TTC549 (cell line): Measurements from ENCODE around the gene SEMA6B.

Experiments used
- FAIRE-seq: peaks from 2 replicates; lab custom pipeline; 2012; peaks lifted over from hg19 to GRCh38; lab: Jason Lieb, UNC

SEMA6B gene

GRCh38 chr19:4588291-4588761 is 28.8 kb upstream of the SEMA6B start:
- FAIRE-seq, result peak; percentile 65

- FAIRE-seq, result no peak
Observed at GRCh38 chr19:4587527-4587926, 28.0 kb upstream of the SEMA6B start.

GRCh38 chr19:4586691-4587090 is 27.2 kb upstream of the SEMA6B start:
- FAIRE-seq, result no peak

GRCh38 chr19:4586245-4586644 is 26.8 kb upstream of the SEMA6B start:
- FAIRE-seq, result no peak

- no peak for FAIRE-seq
Observed at GRCh38 chr19:4585556-4585955, 26.1 kb upstream of the SEMA6B start.

- FAIRE-seq, result no peak
Observed at GRCh38 chr19:4584670-4585460, 25.4 kb upstream of the SEMA6B start.

GRCh38 chr19:4583961-4584669 is 24.6 kb upstream of the SEMA6B start:
- no peak for FAIRE-seq

- no peak for FAIRE-seq
Observed at GRCh38 chr19:4582980-4583842, 23.7 kb upstream of the SEMA6B start.

GRCh38 chr19:4581666-4582553 is 22.4 kb upstream of the SEMA6B start:
- FAIRE-seq, result no peak

- no peak for FAIRE-seq
Observed at GRCh38 chr19:4580961-4581665, 21.6 kb upstream of the SEMA6B start.

- FAIRE-seq, result no peak
Observed at GRCh38 chr19:4580021-4580901, 20.8 kb upstream of the SEMA6B start.

- no peak for FAIRE-seq
Observed at GRCh38 chr19:4579389-4579788, 19.9 kb upstream of the SEMA6B start.

- no peak for FAIRE-seq
Observed at GRCh38 chr19:4578552-4579248, 19.2 kb upstream of the SEMA6B start.

- FAIRE-seq, result no peak
Observed at GRCh38 chr19:4577020-4577782, 17.7 kb upstream of the SEMA6B start.

- no peak for FAIRE-seq
Observed at GRCh38 chr19:4576016-4576933, 16.8 kb upstream of the SEMA6B start.

GRCh38 chr19:4575267-4576015 is 16.0 kb upstream of the SEMA6B start:
- FAIRE-seq, result no peak

- FAIRE-seq, result no peak
Observed at GRCh38 chr19:4573682-4574081, 14.2 kb upstream of the SEMA6B start.
